DND-41 (cell line): Measurements from ENCODE around the gene PLIN4.

ENCODE experiments used
- CTCF ChIP-seq: IDR thresholded peaks from 2 replicates; pipeline ENCODE4 v1.5.1; 2012; ENCODE audit warnings: borderline replicate concordance, low read length, moderate library complexity, mild to moderate bottlenecking; ENCODE audit not compliant: poor library complexity, severe bottlenecking; ENCODE audit errors: extremely low read depth
- EZH2 ChIP-seq: IDR thresholded peaks from 3 replicates; pipeline ENCODE4 v1.6.1; 2012; ENCODE audit warnings: borderline replicate concordance, low read depth, mild to moderate bottlenecking, moderate library complexity, low read length, inconsistent platforms; ENCODE audit not compliant: severe bottlenecking

- TF ChIP-seq CTCF (no peak), EZH2 (no peak)
Measured at GRCh38 chr19:4454747-4455718, 63.3 kb downstream of the PLIN4 start.
